ENCODE results near the gene SND1. TPM values are rescaled to one million over a fixed set of nuclear protein-coding genes. Genes with fewer than 3 reads are reported as not detected.

SND1 gene
- total and polyA plus RNA-seq, 2 donors (not counting 3 experiments of a cell fraction or from before 2014, with no cell fraction given), result 116 to 249 TPM

DNA sequence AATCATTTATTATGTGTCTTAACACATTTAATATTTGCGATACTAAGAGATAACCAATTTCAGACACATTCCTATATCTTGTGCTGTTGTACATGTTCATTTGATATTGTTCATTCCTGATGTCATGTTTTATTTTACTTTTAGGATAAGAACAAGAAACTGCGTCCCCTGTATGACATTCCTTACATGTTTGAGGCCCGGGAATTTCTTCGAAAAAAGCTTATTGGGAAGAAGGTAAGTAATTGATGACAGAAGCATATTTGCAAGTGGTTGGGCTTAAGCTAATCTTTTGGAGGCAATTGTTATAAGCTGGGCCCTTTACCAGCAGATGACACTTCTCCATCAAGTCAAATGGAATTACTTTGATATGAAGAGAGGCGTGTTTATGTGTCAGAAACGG lies 155.3 kb downstream of the SND1 start:
- Histone ChIP-seq H3K36me3 (ENCODE audit: control insufficient read depth in 2 of 2, extremely low read depth in 1 of 2, insufficient read depth in 2 of 2, low read length in 2 of 2) (peaks cover 0 to 4% of the 10 kb centered on the region in 2 experiments), H3K4me2 (ENCODE audit: insufficient read depth, low read length) (no peak overlapping the region), H3K9ac (replicated peaks; ENCODE audit: extremely low read depth, insufficient read depth, low read length) (no peak overlapping the region), H4K20me1 (replicated peaks; ENCODE audit: control insufficient read depth, extremely low read depth, insufficient read depth, low read length) (peaks cover 5% of the 10 kb centered on the region), H3K4me1 (ENCODE audit: control insufficient read depth, extremely low read depth, insufficient read depth, low read length) (peaks cover 4% of the 10 kb centered on the region), H3K79me2 (ENCODE audit: control insufficient read depth, insufficient read depth, low read length) (peaks cover 59% of the 10 kb centered on the region), H3K9me1 (replicated peaks; ENCODE audit: control insufficient read depth, extremely low read depth, insufficient read depth, low read length) (no peaks in the 10 kb centered on the region), H2AFZ (ENCODE audit: low read depth, low read length) (no peak overlapping the region), H3K27ac (ENCODE audit: insufficient read depth, low read depth, low read length) (no peak overlapping the region), H3K9me3 (replicated peaks; ENCODE audit: control insufficient read depth, insufficient read depth, low read length) (no peaks in the 10 kb centered on the region), H3K4me3 (replicated peaks in 1 of 3; ENCODE audit: insufficient read depth in 1 of 3, low read depth in 1 of 3, low read length in 3 of 3) (no peak overlapping the region), H3K27me3 (ENCODE audit: control insufficient read depth in 2 of 2, insufficient read depth in 2 of 2, low read length in 2 of 2) (no peaks in the 10 kb centered on the region)
- dilution Hi-C loops (cut with MboI; ENCODE audit: extremely low pct_ligation_motif_present, low sequenced_read_pairs), result no loop called here
- POLR2A ChIA-PET, result no interaction called here
- FAIRE-seq, result no peak
- intact Hi-C loops (cut with micrococcal nuclease), result no loop called here
- CTCF ChIA-PET, result interaction anchor here (1.7 kb wide), 1 partner anchor 15 kb away, joined by 5 read pairs; no protein-coding TSS in a partner anchor
- TF ChIP-seq MYC (IDR thresholded peaks at IDR 0.05; ENCODE audit: low read depth, low read length) (no peak), FOS (IDR thresholded peaks at IDR 0.05; ENCODE audit: borderline replicate concordance, insufficient read depth, low read length) (no peak), GATA2 (IDR thresholded peaks at IDR 0.05; ENCODE audit: insufficient read depth, insufficient read length, low read depth, low read length) (no peak), POLR2AphosphoS5 (IDR thresholded peaks at IDR 0.05; ENCODE audit: insufficient read depth, low read depth, low read length) (no peak), POLR2A (IDR thresholded peaks at IDR 0.05; ENCODE audit: low read depth, low read length) (no peak)
- DNase-seq (ENCODE audit: low read depth, low spot score), result no peak
- no TSS peak for BruUV-seq (replicated peaks)

- intact Hi-C loops (cut with micrococcal nuclease) (no loop called here), dilution Hi-C loops (cut with MboI; ENCODE audit: extremely low pct_ligation_motif_present, low sequenced_read_pairs) (no loop called here)
- no peak for FAIRE-seq
- no peaks in the 10 kb centered on the region for H3K9me3 ChIP-seq (replicated peaks; ENCODE audit: control insufficient read depth, insufficient read depth, low read length)
- peaks cover 5% of the 10 kb centered on the region for H4K20me1 ChIP-seq (replicated peaks; ENCODE audit: control insufficient read depth, extremely low read depth, insufficient read depth, low read length)
- CTCF ChIA-PET, result interaction anchor here (1.7 kb wide), 1 partner anchor 15 kb away, joined by 5 read pairs; no protein-coding TSS in a partner anchor
- H3K27ac ChIP-seq (ENCODE audit: insufficient read depth, low read depth, low read length), result no peak overlapping the region
- POLR2A ChIA-PET, result no interaction called here
- H3K4me2 ChIP-seq (ENCODE audit: insufficient read depth, low read length), result no peak overlapping the region
- no peak for DNase-seq (ENCODE audit: low read depth, low spot score)
- H3K27me3 ChIP-seq (ENCODE audit: control insufficient read depth in 2 of 2, insufficient read depth in 2 of 2, low read length in 2 of 2), result no peaks in the 10 kb centered on the region
- H3K36me3 ChIP-seq (ENCODE audit: control insufficient read depth in 2 of 2, extremely low read depth in 1 of 2, insufficient read depth in 2 of 2, low read length in 2 of 2), result peaks cover 0 to 4% of the 10 kb centered on the region in 2 experiments
- BruUV-seq (replicated peaks), result no TSS peak
- H3K9me1 ChIP-seq (replicated peaks; ENCODE audit: control insufficient read depth, extremely low read depth, insufficient read depth, low read length), result no peaks in the 10 kb centered on the region
- H3K9ac ChIP-seq (replicated peaks; ENCODE audit: extremely low read depth, insufficient read depth, low read length), result no peak overlapping the region
- H3K4me1 ChIP-seq (ENCODE audit: control insufficient read depth, extremely low read depth, insufficient read depth, low read length), result peaks cover 4% of the 10 kb centered on the region
- no peak for TF ChIP-seq MYC (IDR thresholded peaks at IDR 0.05; ENCODE audit: low read depth, low read length)
- TF ChIP-seq CTCF (IDR thresholded peaks at IDR 0.05; ENCODE audit: extremely low read depth in 1 of 2, insufficient read depth in 1 of 2, low read depth in 1 of 2, low read length in 2 of 2), result no peak
- no peak for TF ChIP-seq POLR2A (IDR thresholded peaks at IDR 0.05; ENCODE audit: low read depth, low read length)
- no peak for TF ChIP-seq MAX (IDR thresholded peaks at IDR 0.05; ENCODE audit: insufficient read depth, insufficient read length)
- TF ChIP-seq GATA2 (IDR thresholded peaks at IDR 0.05; ENCODE audit: insufficient read depth, insufficient read length, low read depth, low read length), result no peak
- TF ChIP-seq JUN (IDR thresholded peaks at IDR 0.05; ENCODE audit: borderline replicate concordance, insufficient read depth, insufficient read length, low read depth), result no peak
- no peak for TF ChIP-seq FOS (IDR thresholded peaks at IDR 0.05; ENCODE audit: borderline replicate concordance, insufficient read depth, low read length)
- no peak for TF ChIP-seq EZH2 (IDR thresholded peaks at IDR 0.05; ENCODE audit: borderline replicate concordance, low read depth, low read length, severe bottlenecking)
- no peak for TF ChIP-seq POLR2AphosphoS5 (IDR thresholded peaks at IDR 0.05; ENCODE audit: insufficient read depth, low read depth, low read length)
- no peak overlapping the region for H3K4me3 ChIP-seq (replicated peaks in 1 of 3; ENCODE audit: insufficient read depth in 1 of 3, low read depth in 1 of 3, low read length in 3 of 3)
- H2AFZ ChIP-seq (ENCODE audit: low read depth, low read length), result no peak overlapping the region
- H3K79me2 ChIP-seq (ENCODE audit: control insufficient read depth, insufficient read depth, low read length), result peaks cover 59% of the 10 kb centered on the region
Observed at GRCh38 chr7:127807829-127808228, 155.8 kb downstream of the SND1 start.

Measured in endothelial cell of umbilical vein (primary cell).